Thymus (tissue), 11 donors: ENCODE results near the gene STK10. TPM values are rescaled to one million over a fixed set of nuclear protein-coding genes. Genes with fewer than 3 reads are reported as not detected.
A peak's percentile ranks its signal among the peaks of the same experiment; 100 is the strongest.

Experiments
- DNase-seq, 9 donors: peaks; one replicate each; pipeline ENCODE4 v3.0.0-alpha.2; 2013; ENCODE audit warnings: low spot score in 9 of 9, low read depth in 6 of 9, missing footprints in 1 of 9
- H3K27ac ChIP-seq, 2 donors: one replicate each; pipeline ENCODE4 v1.5.1; 2013; ENCODE audit warnings: control low read depth in 1 of 2, low read depth in 1 of 2, low read length in 1 of 2, mild to moderate bottlenecking in 1 of 2, moderate library complexity in 1 of 2
- H3K27me3 ChIP-seq, 2 donors: one replicate each; pipeline ENCODE4 v1.5.1; 2013; ENCODE audit warnings: low read length in 1 of 2; ENCODE audit not compliant: control insufficient read depth in 2 of 2, insufficient read depth in 1 of 2
- H3K36me3 ChIP-seq, 2 donors: one replicate each; pipeline ENCODE4 v1.5.1; 2013; ENCODE audit warnings: low read length in 1 of 2, mild to moderate bottlenecking in 1 of 2, moderate library complexity in 1 of 2; ENCODE audit not compliant: control insufficient read depth in 2 of 2, insufficient read depth in 2 of 2
- H3K4me1 ChIP-seq, 2 donors: one replicate each; pipeline ENCODE4 v1.5.1; 2013; ENCODE audit warnings: low read length in 2 of 2; ENCODE audit not compliant: control insufficient read depth in 2 of 2, insufficient read depth in 2 of 2
- H3K4me3 ChIP-seq, 2 donors: one replicate each; pipeline ENCODE4 v1.5.1; 2013; ENCODE audit warnings: low read length in 2 of 2, control low read depth in 1 of 2, mild to moderate bottlenecking in 1 of 2
- H3K9me3 ChIP-seq, 2 donors: one replicate each; pipeline ENCODE4 v1.5.1; 2013; ENCODE audit warnings: low read length in 1 of 2, mild to moderate bottlenecking in 1 of 2; ENCODE audit not compliant: control insufficient read depth in 2 of 2, insufficient read depth in 1 of 2
- WGBS: extraction: QIAGEN DNeasy Blood & Tissue Kit; methylation state at CpG from one replicate; pipeline ENCODE4 v1.1.7; 2013; 5-methylcytosine and 5-hydroxymethylcytosine counted together
- polyA plus RNA-seq: library from polyadenylated mRNA; stranded (reverse); fragments of 200-250 nt; gene quantifications from one replicate; pipeline ENCODE4 v1.2.3, GENCODE V29; 2013
- total RNA-seq: library from RNA; stranded (reverse); fragments of 120-200 nt; gene quantifications from one replicate; pipeline ENCODE4 v1.2.4, GENCODE V29; 2013
- donor health status: healthy.

Gene STK10
- total and polyA plus RNA-seq, 2 donors = 22.0 to 44.9 TPM

DNA sequence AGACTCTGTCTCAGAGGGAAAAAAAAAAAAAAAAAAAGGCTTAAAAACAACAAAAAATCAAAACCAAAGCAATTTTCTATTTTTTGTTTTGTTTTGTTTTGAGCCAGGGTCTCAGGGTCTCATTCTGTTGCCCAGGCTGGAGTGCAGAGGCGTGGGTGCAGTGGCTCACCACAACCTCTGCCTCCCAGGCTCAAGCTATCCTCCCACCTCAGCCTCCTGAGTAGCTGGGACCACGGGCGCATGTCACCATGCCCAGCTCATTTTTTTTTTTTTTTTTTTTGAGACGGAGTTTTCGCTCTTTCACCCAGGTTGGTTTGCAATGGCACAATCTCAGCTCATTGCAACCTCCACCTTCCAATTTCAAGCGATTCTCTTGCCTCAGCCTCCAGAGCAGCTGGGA, 5.7 kb downstream of the STK10 start:
- WGBS = 97% methylated on average over 6 of the region's 6 CpGs
- no peak for DNase-seq
- H3K9me3 ChIP-seq = peaks cover 0 to 10% of the 10 kb centered on the region in 2 donors
- H3K4me1 ChIP-seq = peaks cover 43 to 80% of the 10 kb centered on the region in 2 donors
- no peak overlapping the region for H3K27ac ChIP-seq
- H3K4me3 ChIP-seq = no peak overlapping the region
- H3K27me3 ChIP-seq = no peaks in the 10 kb centered on the region
- peaks cover 4 to 13% of the 10 kb centered on the region in 2 donors for H3K36me3 ChIP-seq

DNA sequence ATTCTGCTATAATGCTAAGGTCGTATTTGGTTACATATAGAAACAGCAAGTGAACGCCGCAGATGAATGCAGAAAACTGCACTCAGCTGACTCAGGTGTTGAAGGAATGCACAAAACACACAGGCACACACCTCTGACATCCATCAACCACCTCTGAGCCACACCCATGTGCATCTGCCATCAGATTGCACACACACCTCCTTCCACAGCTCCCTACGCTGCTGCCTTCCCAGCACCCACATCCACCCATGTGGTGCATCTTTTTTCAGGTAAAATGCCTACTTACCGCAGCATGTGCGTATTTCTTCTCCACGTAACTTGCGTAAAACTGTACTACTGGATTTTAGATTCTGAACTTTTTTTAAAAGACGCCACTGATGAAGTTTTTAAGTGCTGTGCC, 7.1 kb downstream of the STK10 start:
- H3K4me1 ChIP-seq = peaks cover 48 to 81% of the 10 kb centered on the region in 2 donors
- peak in 1 of 9 donors; percentile 43 for DNase-seq
- WGBS = 87% methylated on average over 9 of the region's 9 CpGs
- peaks cover 0 to 10% of the 10 kb centered on the region in 2 donors for H3K9me3 ChIP-seq
- no peak overlapping the region for H3K4me3 ChIP-seq
- H3K27ac ChIP-seq = peak overlapping the region in 1 of 2 donors; percentile 53
- H3K36me3 ChIP-seq = peaks cover 4 to 17% of the 10 kb centered on the region in 2 donors
- H3K27me3 ChIP-seq = no peaks in the 10 kb centered on the region

DNA sequence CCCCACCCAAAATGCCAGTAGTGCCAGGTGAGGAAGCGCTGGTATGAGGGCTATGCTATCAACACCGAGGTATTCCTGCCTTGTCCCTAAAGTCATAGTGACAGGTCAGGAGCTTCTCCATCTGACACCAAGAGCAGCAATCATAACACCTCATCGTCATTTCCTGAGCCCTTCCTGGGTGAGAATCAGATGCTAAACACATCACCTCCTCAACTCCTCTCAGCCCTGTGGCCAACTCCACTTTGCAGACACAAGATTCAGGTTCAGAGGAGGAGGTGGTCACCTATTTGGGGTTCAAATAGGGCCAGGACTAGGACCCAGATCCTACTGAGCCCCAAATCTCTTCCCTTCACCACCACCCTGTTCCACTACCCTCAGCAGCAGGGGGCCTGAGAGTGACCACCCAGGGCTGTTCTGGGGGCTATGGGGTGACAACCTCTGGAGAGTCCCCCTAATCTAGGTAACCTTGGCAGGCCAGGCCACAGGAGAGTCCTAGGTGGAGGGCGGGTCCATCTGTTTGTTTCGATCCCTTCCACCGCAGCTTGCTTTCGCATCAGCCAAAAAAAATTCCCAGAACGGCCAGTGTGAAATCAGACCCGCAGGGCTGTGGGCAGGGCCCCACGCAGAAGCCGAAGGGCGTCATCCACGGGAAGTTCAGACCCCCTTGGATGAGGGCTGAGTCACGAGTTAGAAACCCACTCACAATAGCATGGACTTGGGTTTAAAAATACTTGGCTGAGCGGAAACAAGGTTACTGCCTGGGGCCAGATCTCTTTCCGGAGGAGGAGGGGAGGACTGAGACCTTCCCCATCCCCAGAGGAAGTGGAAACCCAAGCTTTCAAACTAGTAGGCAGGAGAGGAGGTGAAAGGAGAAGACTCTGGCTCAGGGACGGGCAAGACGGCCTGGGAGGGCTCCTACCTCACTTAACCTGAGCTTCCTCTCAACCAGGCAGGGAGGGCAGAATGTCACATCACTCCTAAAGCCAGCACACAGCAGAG, 8.7 kb downstream of the STK10 start:
- peak overlapping the region; percentile 34 to 41 for H3K4me3 ChIP-seq
- peaks cover 42 to 79% of the 10 kb centered on the region in 2 donors for H3K4me1 ChIP-seq
- H3K27me3 ChIP-seq = no peaks in the 10 kb centered on the region
- WGBS = 8% methylated on average over 18 of the region's 18 CpGs
- DNase-seq = peak in 5 of 9 donors; percentile 52 to 85 (median 62)
- H3K36me3 ChIP-seq = peaks cover 4 to 15% of the 10 kb centered on the region in 2 donors
- peaks cover 0 to 10% of the 10 kb centered on the region in 2 donors for H3K9me3 ChIP-seq
- H3K27ac ChIP-seq = peak overlapping the region; percentile 94 to 97

DNA sequence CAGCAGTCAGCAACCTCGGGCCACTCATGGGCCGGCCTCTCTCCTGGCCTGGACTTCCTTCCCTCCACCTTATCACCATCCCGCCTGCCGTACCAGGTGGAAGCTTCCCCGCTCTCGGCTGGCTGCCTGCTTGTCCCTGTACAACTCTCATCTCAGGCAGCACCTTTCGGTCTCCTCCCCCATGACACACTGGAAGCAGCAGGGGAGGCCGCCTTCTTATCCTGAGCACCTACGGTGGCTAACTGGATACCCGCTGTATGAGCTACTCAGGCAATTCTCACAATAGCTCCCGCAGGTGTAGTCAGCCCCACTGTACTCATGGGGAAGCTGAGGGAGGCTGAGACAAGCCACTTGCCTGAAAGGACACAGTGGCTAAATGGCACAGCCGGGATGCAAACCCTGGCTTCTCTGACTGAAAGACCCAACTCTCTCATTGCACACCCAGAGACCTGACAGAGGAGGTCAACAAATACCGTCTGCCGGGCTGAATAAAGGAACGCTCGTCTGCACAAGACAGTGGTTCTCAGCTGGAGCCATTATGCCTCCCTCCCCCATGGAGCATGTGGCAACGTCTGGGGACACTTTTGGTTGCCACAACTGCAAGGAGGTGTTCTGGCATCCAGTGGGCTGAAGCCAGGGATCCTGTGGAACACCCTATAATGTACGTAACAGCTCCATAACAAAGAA, 9.6 kb downstream of the STK10 start:
- Histone ChIP-seq H3K27me3 (no peaks in the 10 kb centered on the region), H3K9me3 (peaks cover 0 to 10% of the 10 kb centered on the region in 2 donors), H3K4me1 (peaks cover 48 to 81% of the 10 kb centered on the region in 2 donors), H3K4me3 (peak overlapping the region in 1 of 2 donors; percentile 41), H3K27ac (peak overlapping the region; percentile 94 to 97), H3K36me3 (peaks cover 7 to 12% of the 10 kb centered on the region in 2 donors)
- peak in 4 of 9 donors; percentile 49 to 62 (median 52) for DNase-seq
- WGBS = 12% methylated on average over 18 of the region's 18 CpGs

DNA sequence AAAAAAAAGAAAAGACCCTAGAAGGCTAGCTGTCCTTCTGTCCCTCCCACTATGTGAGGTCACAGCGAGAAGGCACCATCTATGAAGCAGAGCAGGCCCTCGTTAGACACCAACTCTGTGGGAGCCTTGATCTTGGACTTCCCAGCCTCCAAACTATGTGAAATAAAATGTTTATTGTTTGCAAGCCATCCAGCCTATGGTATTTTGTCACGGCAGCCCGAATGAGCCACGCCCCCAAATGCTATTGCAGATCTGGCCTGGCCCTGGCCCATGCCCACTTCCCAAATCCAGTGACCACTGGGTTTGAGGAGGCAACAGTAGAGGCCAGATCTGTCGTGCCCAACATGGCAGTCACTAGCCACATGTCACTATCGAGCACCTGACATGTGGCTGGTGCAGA, 10.8 kb downstream of the STK10 start:
- H3K27ac ChIP-seq = peak overlapping the region; percentile 56 to 78
- DNase-seq = no peak
- H3K4me3 ChIP-seq = no peak overlapping the region
- H3K27me3 ChIP-seq = no peaks in the 10 kb centered on the region
- peaks cover 8 to 15% of the 10 kb centered on the region in 2 donors for H3K36me3 ChIP-seq
- peaks cover 48 to 84% of the 10 kb centered on the region in 2 donors for H3K4me1 ChIP-seq
- peaks cover 0 to 5% of the 10 kb centered on the region in 2 donors for H3K9me3 ChIP-seq
- WGBS = 73% methylated on average over 7 of the region's 7 CpGs

DNA sequence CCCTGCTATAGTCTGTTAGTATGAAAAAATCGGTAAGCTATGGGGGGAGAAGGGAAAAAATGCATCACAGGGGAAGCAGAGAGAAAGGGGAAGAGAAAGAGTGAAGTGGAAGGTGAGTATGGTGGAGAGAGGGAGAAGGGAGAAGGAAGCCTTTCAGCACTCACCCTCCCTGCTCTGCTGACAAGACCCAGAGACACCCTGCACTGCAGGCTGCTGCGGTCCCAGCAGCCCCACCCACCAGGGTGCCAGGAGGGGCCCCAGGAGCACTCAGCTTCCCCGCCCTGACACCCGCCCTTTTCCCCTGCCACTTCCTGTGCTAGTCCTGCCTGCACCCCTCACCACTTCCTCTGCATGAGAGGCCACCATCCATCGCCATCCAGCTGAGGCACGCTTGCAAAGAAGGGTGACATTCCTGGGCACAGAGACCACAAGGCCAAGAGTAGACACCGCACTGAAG, 12.7 kb downstream of the STK10 start:
- Histone ChIP-seq H3K27me3 (no peaks in the 10 kb centered on the region), H3K36me3 (peaks cover 9 to 18% of the 10 kb centered on the region in 2 donors), H3K9me3 (no peaks in the 10 kb centered on the region), H3K4me3 (peak overlapping the region; percentile 24 to 73), H3K27ac (peak overlapping the region; percentile 91 to 92), H3K4me1 (peaks cover 48 to 77% of the 10 kb centered on the region in 2 donors)
- DNase-seq = peak in 7 of 9 donors; percentile 83 to 96 (median 92)
- WGBS = 5% methylated on average over 7 of the region's 7 CpGs

DNA sequence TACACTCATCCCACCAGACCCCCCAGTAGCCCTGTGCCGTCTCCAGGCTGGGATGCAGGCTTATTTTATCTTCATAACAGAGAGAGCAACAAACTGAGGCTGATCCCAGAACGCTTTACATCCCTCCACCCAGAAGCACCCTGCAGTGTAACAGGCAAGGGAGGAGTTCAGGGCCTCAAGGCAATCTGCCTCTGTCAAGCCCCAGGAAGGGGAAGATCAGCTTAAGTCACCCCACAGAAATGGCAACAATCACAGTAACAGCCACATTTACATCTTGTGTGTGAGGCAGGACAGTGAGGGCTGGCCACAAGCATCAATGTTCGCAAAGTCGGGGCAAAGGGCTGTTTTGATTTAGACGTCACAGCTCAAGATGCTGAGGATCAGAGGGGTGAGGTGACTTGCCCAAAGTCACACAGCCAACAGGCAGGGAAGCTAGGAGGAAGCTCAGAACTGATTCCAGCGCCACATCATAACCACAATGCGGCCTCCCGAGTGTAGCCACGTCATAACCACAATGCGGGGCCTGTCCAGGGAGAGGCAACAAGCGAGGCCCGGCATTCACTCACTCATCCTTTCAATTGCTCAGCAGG, 14.4 kb downstream of the STK10 start:
- 51% methylated on average over 12 of the region's 12 CpGs for WGBS
- H3K36me3 ChIP-seq = peaks cover 9 to 18% of the 10 kb centered on the region in 2 donors
- peaks cover 32 to 64% of the 10 kb centered on the region in 2 donors for H3K4me1 ChIP-seq
- no peaks in the 10 kb centered on the region for H3K9me3 ChIP-seq
- DNase-seq = peak in 1 of 9 donors; percentile 40
- peak overlapping the region in 1 of 2 donors; percentile 73 for H3K4me3 ChIP-seq
- peak overlapping the region; percentile 46 to 92 for H3K27ac ChIP-seq
- no peaks in the 10 kb centered on the region for H3K27me3 ChIP-seq

DNA sequence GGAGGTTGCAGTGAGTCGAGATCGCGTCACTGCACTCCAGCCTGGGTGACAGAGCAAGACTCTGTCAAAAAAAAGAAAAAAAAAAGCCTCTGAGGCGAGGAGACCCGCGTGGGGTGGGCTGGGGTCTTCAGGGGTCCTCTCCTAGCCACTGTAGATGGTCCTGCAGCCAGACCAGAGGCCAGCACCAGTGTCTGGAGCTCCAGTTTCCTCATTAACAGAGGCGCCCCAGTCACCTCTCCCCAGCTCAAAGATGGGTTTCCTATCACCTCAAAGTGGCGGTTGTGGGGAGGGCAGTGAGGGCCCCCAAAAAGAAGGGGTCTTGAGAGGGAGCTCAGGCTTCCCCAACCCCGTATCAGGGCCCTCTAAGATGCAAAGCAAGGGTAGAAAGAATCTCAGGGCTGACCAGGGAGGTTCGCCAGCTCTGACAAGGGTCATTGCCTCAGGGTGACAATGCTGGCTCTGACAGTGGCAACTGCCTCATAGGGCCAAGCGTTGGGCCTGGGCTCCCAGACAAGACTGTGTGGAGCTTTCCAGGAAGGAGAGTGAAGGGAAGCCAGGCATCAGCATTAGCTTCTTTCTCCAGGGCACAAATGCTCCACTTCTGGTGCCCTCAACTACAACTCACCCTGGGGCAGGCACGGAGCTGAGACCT, 15.0 kb downstream of the STK10 start:
- DNase-seq = no peak
- H3K9me3 ChIP-seq = no peaks in the 10 kb centered on the region
- peaks cover 26 to 61% of the 10 kb centered on the region in 2 donors for H3K4me1 ChIP-seq
- peak overlapping the region; percentile 58 to 92 for H3K27ac ChIP-seq
- H3K36me3 ChIP-seq = peaks cover 9 to 18% of the 10 kb centered on the region in 2 donors
- no peak overlapping the region for H3K4me3 ChIP-seq
- H3K27me3 ChIP-seq = no peaks in the 10 kb centered on the region
- WGBS = 86% methylated on average over 12 of the region's 12 CpGs
